Hepatocyte (in vitro differentiated cells): ENCODE data around the gene CFAP58. TPM values are rescaled to one million over a fixed set of nuclear protein-coding genes. Genes with fewer than 3 reads are reported as not detected.

Experiments
- DNase-seq: peaks from one replicate; pipeline ENCODE4 v3.0.0-alpha.2; 2016; ENCODE audit warnings: low spot score
- H2AFZ ChIP-seq: fragments of 200-600 bp; sonication (generic); 2 replicates; pipeline ENCODE4 v1.6.0; 2016; ENCODE audit warnings: antibody characterized with exemption, mild to moderate bottlenecking
- H3K27ac ChIP-seq: fragments of 200-600 bp; sonication (generic); 2 replicates; pipeline ENCODE4 v1.5.1; 2016; ENCODE audit warnings: mild to moderate bottlenecking
- H3K27me3 ChIP-seq: fragments of 200-600 bp; sonication (generic); 2 replicates; pipeline ENCODE4 v1.6.1; 2016
- H3K36me3 ChIP-seq: fragments of 200-600 bp; sonication (generic); replicated peaks from 2 replicates; pipeline ENCODE4 v1.5.1; 2016; ENCODE audit warnings: low read depth; ENCODE audit not compliant: insufficient read depth
- H3K4me1 ChIP-seq: fragments of 200-600 bp; sonication (generic); 2 replicates; pipeline ENCODE4 v1.5.1; 2016; ENCODE audit warnings: mild to moderate bottlenecking, moderate library complexity; ENCODE audit not compliant: insufficient read depth
- H3K4me2 ChIP-seq: fragments of 200-600 bp; sonication (generic); 2 replicates; pipeline ENCODE4 v1.6.0; 2016
- H3K4me3 ChIP-seq: fragments of 200-600 bp; sonication (generic); 2 replicates; pipeline ENCODE4 v1.5.1; 2016; ENCODE audit warnings: mild to moderate bottlenecking
- H3K79me2 ChIP-seq: fragments of 200-600 bp; sonication (generic); 2 replicates; pipeline ENCODE4 v1.6.0; 2017; ENCODE audit warnings: mild to moderate bottlenecking
- H3K9me2 ChIP-seq: fragments of 200-600 bp; sonication (generic); replicated peaks from 2 replicates; pipeline ENCODE4 v1.6.0; 2017; ENCODE audit warnings: mild to moderate bottlenecking; ENCODE audit not compliant: insufficient read depth
- H3K9me3 ChIP-seq: fragments of 200-600 bp; sonication (generic); 2 replicates; pipeline ENCODE4 v1.5.1; 2016; ENCODE audit warnings: low read depth, mild to moderate bottlenecking
- H4K20me1 ChIP-seq: fragments of 200-600 bp; sonication (generic); 2 replicates; pipeline ENCODE4 v1.6.0; 2016; ENCODE audit warnings: mild to moderate bottlenecking; ENCODE audit not compliant: insufficient read depth, poor library complexity, severe bottlenecking
- CTCF ChIP-seq: fragments of 200-600 bp; sonication (generic); IDR thresholded peaks from 2 replicates; pipeline ENCODE4 v1.5.1; 2016; ENCODE audit warnings: antibody characterized with exemption, mild to moderate bottlenecking; ENCODE audit not compliant: poor library complexity
- EZH2 ChIP-seq: fragments of 200-600 bp; sonication (generic); IDR thresholded peaks from 2 replicates; pipeline ENCODE4 v1.6.1; 2016; ENCODE audit warnings: antibody characterized with exemption, mild to moderate bottlenecking, borderline replicate concordance
- EZH2phosphoT487 ChIP-seq: fragments of 200-600 bp; sonication (generic); IDR thresholded peaks from one replicate; pipeline ENCODE4 v1.6.1; 2018; ENCODE audit warnings: antibody characterized with exemption, mild to moderate bottlenecking, low read depth, moderate library complexity; ENCODE audit not compliant: unreplicated experiment, severe bottlenecking
- WGBS: methylation state at CpG from one replicate; pipeline ENCODE4 v1.1.6; 2016; ENCODE audit warnings: low lambda C conversion rate; ENCODE audit errors: missing lambda C conversion rate; 5-methylcytosine and 5-hydroxymethylcytosine counted together
- polyA plus RNA-seq: library from polyadenylated mRNA; unstranded; fragments of >200 nt; fragmentation: Nextera tagmentation; extraction: Ambion mirVana; gene quantifications from 2 replicates; pipeline ENCODE4 v1.2.1, GENCODE V29; 2016
- total RNA-seq: library from RNA; depleted of rRNA; stranded (reverse); fragments of >200 nt; gene quantifications from 2 replicates; pipeline ENCODE4 v1.2.3, GENCODE V29; 2014

CFAP58 gene
- total and polyA plus RNA-seq, 2 experiments from 2014 or later, result 0.17 TPM; not detected in 1

- no peak for TF ChIP-seq EZH2
- no peak for TF ChIP-seq EZH2phosphoT487
- no peak for TF ChIP-seq CTCF
- Histone ChIP-seq H3K36me3 (no peaks in the 10 kb centered on the region), H3K4me3 (no peak overlapping the region), H2AFZ (no peak overlapping the region), H3K27me3 (no peaks in the 10 kb centered on the region), H3K79me2 (peaks cover 48% of the 10 kb centered on the region), H4K20me1 (peaks cover 6% of the 10 kb centered on the region), H3K27ac (no peak overlapping the region), H3K9me2 (no peaks in the 10 kb centered on the region), H3K4me2 (no peak overlapping the region), H3K9me3 (no peaks in the 10 kb centered on the region), H3K4me1 (peaks cover 13% of the 10 kb centered on the region)
- WGBS, result 92% methylated on average over 7 of the region's 7 CpGs
- no peak for DNase-seq
These were observed 35.8 kb upstream of the CFAP58 start for GRCh38 chr10:104317726-104318299.

- Histone ChIP-seq H3K9me2 (no peaks in the 10 kb centered on the region), H3K4me2 (no peak overlapping the region), H3K4me1 (peaks cover 13% of the 10 kb centered on the region), H3K27ac (peak overlapping the region; percentile 43), H2AFZ (no peak overlapping the region), H3K27me3 (no peaks in the 10 kb centered on the region), H3K36me3 (no peaks in the 10 kb centered on the region), H3K79me2 (peaks cover 53% of the 10 kb centered on the region), H3K9me3 (no peaks in the 10 kb centered on the region), H3K4me3 (no peak overlapping the region), H4K20me1 (peaks cover 6% of the 10 kb centered on the region)
- TF ChIP-seq EZH2phosphoT487 (no peak), CTCF (no peak), EZH2 (no peak)
- no peak for DNase-seq
- 97% methylated on average over 5 of the region's 5 CpGs for WGBS
These were observed 35.3 kb upstream of the CFAP58 start for GRCh38 chr10:104318326-104318725.

GRCh38 chr10:104318810-104319741, 34.6 kb upstream of the CFAP58 start:
- no peaks in the 10 kb centered on the region for H3K9me3 ChIP-seq
- peak; percentile 30 for DNase-seq
- H3K9me2 ChIP-seq, result no peaks in the 10 kb centered on the region
- H3K27ac ChIP-seq, result peak overlapping the region; percentile 61
- peaks cover 13% of the 10 kb centered on the region for H3K4me1 ChIP-seq
- peak overlapping the region; percentile 29 for H3K4me2 ChIP-seq
- no peak overlapping the region for H2AFZ ChIP-seq
- no peak overlapping the region for H3K4me3 ChIP-seq
- no peak for TF ChIP-seq EZH2phosphoT487
- TF ChIP-seq EZH2, result no peak
- TF ChIP-seq CTCF, result no peak
- H3K79me2 ChIP-seq, result peaks cover 61% of the 10 kb centered on the region
- H3K36me3 ChIP-seq, result no peaks in the 10 kb centered on the region
- 83% methylated on average over 19 of the region's 19 CpGs for WGBS
- peaks cover 3% of the 10 kb centered on the region for H4K20me1 ChIP-seq
- no peaks in the 10 kb centered on the region for H3K27me3 ChIP-seq
